NCI-H187 (cell line): ENCODE data around the gene CELF4.

Source experiments
- DNase-seq, 2 experiments: peaks; one replicate each; lab custom pipeline; 2025; lab: John Stamatoyannopoulos, UW

The CELF4 gene

DNA sequence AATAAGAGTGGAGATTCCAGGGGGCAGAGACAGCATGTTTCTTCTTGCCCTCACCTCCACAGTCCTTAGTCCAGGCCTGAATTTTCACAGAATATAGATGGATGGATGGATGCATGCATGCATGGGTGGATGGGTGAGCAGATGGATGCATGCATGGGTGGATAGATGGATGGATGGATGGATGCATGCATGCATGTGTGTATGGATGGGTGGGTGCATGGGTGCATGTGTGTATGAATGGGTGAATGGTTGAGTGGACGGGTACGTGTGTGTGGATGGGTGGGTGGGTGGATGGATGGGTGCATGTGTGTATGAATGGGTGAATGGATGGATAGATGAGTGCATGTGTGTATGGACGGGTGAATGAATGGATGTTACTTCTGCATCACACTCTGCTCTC is 153.3 kb downstream of the CELF4 start:
- DNase-seq, result no peak

DNA sequence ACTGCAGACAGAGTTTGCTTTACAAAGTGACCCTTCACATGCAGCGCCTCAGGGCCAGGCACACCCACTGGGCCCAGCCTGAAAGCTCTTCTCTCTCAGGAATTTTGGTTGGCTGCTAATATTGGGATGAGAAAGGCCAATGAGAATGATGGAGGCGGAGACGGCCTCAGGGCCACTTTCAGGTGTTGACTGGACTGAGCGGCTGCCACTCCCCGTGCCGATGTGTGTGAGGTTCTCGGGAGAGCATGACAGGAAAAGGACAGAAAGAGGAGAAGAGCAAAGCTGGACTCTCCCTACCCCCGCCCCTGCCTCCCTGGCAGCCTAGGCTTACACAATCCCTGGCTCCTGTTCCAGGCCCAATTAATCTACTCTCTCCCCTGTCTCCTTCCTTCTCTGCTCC is 155.7 kb downstream of the CELF4 start:
- DNase-seq, result no peak

DNA sequence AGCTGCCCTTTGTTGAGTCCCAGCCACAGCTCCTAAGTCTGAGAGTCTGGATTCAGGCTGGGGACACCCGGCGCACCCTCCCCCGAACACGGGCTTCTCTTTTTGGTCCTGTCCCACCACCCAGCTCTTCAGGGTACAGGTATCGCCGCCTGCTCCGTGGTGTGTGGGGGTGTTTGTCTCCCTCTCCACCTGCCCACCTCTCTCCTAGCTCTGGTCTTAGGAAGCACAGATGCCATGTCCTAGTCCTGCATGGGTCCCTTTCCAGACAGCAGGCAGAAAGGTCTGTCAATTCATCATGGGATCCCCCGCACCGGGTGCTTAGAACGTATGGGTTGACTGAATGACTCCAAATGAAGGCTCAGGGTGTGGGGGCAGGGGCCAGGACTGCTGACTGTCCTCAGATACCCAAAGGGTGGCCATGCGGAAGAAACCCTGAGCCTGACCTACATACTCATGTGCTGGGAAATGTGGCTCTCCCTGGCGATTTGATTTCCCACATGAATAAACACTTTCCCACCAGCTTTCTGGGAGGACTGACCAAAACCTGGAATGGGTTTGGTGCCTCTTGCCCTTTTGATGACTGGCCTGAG is 156.8 kb downstream of the CELF4 start:
- no peak for DNase-seq

DNA sequence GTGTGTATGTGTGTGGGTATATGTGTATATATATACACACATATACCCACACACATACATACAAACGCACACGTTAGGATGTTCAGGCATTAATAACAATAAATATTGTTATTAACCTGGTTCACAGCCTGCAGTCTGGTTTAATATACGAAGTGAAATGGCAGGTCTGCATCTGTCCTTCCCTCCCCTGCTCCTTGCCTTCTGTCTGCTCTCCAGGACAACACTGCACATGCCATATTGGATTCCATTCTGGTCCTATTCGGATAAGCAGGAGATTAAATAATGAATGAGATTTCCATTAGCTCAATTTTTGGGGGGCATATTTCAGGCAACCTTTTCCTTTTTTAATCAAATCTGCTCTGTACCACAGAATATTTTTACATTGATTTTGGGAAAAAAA is 158.0 kb downstream of the CELF4 start:
- no peak for DNase-seq

DNA sequence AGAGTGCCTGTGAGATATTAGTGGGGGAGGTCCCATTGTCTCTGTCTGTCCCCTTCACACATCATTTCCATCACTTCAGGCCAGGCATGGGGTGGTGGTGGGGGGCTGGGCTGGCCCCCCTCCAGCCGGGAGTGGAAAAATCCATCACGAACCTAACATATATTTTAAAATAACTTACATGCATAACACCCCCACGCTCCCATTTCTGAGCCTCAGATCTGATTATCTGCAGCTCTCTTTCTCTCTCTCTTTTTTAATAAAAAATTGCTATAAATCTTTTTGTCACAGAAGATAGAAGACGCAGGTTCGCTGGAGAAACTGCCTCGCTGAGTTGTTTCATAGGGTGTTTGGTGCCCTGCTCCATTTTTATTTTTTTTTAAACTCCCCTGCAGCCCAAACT is 159.8 kb downstream of the CELF4 start:
- DNase-seq, result no peak

DNA sequence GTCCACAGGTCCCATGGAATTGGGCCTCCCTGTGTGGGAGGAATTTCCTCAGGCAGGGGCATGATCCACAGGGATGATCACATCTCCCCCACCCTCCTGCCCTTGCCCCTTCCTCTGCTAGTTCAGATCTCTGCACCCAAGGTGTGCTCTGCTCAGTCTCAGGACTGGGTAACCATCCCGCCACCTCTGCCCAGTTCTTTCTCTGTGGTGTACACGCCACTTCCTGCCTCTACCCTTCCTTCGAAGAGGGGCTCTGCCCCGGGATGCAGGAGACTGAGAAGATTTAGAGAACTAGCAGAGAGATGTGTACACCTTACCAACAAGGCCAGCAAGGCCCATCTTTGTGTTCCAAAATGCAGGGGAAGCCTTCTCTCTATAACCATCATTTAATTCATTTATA is 160.4 kb downstream of the CELF4 start:
- no peak for DNase-seq

DNA sequence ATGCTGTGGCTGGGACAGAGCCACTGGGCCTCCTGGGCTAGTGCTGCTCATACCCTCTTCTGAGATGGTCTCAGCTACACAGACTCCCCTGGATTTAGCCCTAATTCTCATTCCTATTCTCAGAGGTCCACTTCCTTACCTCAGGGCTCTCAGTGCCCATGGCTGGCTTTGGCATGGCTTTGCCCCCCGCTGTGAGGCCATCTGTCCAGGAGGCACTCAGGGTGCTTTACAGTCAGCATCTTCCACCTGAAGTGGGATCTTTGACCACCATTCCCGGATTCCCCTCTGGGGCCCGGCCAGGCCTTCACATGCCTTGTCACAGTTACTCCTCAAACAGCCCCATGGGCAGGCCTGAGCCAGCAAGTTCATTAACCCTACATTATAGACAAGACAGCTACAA is 161.8 kb downstream of the CELF4 start:
- no peak for DNase-seq

DNA sequence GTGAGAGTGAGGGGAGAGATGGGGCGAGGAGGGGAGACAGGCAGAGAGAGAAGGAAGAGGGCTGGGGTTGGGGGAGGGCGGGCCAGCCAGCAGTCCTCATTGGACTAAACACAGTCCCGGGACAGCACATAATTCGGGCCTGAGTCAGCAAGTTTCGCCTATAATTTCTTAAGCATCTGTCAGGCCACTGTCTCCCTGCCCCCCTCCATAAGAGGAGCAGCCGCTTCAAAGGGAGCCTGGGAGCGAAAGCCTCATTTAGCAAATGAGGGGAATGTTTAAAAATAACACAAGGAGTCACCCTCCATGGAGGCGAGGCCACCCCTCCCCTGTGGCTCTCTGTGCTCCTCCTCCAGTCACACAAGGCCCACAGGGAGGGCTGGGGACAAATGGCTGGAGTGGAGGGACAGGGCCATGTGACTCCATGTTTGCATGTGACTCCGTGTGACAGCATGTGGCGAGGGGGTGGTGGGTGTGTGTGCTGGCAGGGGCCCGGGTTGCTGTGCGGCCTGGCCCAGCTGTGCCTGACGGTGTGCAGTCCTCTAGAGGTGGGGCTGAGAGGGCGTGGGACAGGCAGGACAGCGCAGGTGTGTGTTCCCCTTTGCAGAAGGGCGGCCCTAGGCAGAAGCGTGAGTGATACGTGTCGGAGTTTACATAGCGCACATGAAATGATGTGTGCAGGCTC is 162.4 kb downstream of the CELF4 start:
- DNase-seq, result peak; percentile 46 to 62

DNA sequence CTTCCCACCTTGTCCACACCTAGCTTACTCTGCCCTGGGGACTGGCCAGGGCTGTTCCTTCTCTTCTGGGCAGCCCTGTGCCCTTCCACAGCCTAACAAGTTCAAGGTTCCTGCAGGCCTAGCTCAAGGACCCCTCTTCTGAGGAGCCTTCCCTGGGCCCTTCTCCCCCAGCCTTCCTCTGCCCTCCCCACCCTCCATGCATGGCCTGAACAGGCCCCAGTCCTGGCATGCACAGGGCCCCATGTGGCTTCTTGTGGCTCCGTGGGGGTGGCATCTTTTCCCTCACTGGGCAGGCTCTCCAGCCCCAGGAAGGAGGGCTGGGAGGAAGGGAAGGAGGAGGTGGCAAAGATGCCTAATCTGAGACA is 162.9 kb downstream of the CELF4 start:
- no peak for DNase-seq

DNA sequence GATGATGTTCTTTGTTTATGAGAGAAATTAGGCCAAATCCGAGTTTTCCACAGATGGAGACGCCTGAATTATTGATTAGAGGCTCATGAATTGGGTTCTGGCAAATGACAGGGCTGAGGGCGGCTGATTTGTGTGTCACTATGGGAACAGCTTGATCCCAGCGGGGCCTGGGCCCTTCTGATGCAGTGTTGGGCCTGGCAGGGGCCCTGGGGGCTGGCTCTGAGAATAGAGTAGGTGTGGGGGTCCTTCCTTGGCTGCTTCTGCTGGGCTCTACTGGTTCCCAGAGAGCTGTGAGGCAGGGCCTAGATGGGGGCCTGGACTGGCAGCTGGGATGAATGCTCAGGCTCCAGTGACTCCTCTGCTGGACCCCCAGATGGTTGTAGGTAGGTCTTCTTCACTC is 164.8 kb downstream of the CELF4 start:
- no peak for DNase-seq

DNA sequence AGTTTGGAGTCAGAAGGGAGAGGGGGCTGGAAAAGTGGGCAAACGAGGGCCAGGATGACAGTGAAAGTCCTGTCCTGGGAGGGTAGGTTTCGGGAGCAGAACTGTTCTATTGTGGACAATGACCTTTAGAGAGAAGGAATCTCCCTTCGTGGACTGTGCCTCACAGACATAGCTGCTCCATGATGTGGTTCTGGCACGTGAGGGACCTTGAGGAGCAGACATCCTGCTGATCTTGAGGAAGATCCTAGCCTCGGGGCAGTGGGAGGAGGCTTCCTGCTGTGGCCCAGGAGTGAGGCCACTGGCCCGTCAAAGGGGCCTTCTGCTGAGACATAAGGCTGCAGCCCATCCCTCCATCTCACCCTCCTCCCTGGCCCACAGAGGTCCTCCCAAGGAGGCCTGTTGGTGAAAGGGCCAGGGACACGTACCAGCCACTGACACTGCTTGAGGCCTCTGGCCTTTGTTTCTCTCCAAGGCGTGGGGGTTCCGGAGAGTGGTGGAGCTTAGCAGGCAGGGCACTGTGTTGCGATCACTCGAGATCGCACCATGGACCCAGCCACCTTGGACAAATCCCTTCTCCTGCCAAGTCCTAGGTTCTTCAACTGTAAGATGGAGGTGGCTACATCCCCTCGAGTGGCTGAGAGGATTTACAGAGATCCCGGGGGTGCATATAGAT is 167.2 kb downstream of the CELF4 start:
- no peak for DNase-seq

DNA sequence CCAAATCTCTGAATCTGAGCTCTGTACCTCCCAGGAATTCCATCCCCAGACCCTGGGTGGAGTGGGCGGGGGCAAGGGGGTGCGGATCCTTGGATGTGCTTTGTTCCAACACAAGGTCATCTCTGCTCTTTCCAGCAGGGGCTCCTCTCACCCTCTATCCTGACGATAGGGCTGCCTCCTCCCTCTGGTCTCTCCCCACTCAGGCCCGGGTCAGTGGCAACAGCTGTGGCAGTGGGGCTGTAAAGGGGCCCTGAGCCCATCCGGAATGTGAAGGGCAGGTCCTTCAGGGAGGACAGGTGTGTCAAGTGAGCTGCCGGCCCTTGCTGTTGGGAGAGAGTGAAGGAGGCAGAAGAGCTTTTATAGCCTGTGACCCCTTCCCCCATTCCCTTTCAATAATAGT is 167.8 kb downstream of the CELF4 start:
- DNase-seq, result no peak

DNA sequence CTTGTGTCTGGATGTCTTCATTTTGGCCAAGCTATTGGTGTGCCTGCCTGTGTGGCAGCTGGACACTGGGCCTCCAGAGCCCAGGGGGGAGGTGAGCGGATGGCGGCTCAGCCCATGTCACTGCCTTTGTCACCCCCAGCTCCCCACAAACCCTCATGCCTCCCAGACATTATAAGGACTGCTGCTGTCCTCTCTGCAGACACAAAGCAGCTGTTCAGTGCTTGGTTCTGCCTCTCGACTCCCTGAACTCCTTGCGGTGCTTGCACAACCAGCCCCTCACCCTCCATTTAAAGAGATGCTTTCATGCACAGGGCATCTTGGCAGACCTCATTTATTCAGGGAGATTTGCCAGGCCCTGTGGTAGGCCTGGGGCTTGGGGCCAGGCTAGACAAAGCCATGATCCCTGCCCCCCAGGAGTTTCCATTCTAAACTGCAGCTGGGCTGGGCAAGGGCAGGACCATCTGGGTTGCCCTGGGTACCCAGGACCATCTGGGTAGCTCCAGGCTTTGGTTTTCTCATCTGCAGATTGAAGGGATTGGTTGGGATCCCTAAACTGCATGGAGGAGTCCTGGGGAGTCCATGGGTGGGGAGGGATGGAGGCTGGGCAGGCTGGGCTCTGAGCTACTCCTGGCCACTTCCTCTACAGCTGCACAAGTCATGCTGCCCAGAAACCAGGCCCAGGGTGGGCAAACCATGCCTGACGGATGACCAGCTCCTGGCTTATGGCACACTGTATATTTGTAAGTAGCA is 168.5 kb downstream of the CELF4 start:
- no peak for DNase-seq

DNA sequence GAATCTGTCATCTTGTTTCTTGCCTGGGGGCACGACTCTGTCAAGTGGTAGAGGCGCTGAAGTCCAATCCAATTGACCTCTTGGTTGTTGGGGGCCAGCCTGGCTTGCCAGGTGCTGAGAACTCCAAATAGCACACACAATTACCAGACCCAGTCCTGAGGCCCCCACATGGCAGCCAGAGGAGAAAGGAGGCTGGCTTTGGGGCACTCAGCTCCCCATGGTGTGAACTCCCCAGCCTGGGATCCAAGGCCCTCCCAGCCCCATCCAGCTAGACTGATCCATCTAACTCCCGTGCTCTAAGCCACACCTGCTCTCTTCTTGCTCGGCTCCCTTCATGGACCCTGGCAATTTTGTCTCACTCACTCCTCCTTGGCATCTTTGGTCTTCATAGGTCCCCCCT is 170.0 kb downstream of the CELF4 start:
- no peak for DNase-seq

DNA sequence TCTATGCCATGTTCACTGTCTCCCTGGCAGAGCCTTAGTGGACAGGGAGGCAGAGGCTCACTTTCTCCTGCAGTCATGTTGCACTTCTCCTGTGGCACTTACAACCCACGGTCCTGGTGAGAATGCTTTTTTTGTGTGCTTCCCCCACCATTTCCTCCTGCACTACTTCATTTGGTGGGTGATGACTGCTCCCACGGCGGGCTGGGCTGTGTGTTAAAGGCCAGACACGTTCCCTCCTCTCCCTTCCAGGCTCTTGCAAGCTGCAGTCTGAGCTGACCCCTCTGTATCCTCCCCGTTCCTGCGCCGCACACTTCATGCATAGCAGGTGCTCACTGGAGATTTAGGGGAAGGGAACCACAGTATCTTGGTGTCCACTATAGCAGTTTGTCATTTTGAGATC is 170.5 kb downstream of the CELF4 start:
- DNase-seq, result no peak

DNA sequence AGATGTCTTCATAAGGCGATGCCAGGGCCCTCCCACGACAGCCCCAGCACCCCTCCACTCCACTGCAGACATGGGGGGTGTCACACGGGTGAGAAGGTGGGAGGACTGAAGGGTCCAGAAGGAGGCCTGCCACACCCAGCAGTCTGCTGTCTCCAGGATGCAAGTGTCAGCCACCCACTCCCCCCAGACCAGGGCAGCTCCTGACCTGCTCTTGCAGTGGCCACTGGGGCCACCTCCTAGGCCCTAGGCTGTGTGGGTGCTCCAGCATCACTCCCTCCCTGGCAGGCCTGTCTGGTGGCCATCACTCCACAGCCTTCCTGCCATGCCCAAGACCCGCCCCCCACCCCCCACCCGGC is 171.0 kb downstream of the CELF4 start:
- no peak for DNase-seq

DNA sequence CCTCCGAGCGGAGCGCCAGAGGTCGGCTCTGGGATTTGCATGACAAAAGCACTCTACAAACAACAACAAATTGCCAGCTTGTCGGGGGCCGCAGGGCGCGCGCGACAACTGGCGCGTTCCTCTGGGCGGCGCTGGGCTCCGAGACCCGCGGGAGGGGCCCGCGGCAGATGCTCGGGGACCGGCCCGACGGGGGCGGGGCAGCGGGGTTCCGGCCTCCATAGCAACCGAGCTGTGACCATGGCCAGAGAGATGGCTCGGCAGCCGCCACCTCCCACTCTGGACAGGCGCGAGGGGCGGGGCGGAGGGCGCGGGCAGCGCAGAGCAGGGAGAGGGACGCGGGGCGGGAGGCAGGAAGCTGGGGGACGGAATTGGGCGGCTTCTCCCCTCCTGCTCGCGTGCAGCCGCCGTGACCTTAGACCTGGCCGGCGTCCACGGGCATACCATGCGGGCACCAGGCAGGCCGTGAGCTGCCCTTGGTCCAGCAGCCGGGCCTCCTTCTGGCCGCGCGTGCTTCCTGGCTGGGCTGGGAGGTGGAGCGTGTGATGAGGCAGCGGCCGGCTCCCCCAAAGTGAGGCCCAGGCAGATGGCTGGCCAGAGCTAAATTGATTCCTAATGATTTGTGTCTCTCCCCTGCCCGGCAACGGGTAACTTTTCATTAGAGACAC is 171.5 kb downstream of the CELF4 start:
- DNase-seq, result peak; percentile 18 to 29

DNA sequence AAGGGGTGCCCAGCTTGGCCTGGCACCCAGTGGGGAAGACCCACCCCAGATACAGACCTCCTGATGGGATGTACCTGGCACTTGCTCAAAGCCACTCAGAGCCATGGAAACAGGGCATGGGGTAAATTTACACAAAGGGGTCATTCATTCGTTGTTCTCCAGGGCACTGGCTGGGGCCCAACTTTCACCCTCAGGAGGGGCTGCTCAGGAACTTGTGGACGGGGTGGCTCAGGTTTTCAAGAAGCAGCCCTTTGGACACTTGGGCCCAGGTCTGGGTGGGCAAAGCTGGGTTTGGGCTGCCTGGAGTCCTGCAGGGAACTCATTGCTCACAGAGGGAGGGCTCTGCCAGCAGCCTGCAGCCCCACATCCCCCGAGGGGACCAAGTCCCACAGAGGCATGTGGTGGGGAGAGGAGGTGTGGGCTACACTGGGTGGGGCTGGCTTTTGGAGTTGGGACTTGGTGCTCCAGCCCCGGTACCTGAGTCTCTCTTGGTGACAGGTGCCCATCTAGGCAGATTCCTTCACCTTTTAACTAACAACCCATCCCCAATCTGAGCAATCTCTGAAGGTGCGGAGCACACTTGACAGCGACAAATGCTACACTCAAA is 172.3 kb downstream of the CELF4 start:
- DNase-seq, result no peak

DNA sequence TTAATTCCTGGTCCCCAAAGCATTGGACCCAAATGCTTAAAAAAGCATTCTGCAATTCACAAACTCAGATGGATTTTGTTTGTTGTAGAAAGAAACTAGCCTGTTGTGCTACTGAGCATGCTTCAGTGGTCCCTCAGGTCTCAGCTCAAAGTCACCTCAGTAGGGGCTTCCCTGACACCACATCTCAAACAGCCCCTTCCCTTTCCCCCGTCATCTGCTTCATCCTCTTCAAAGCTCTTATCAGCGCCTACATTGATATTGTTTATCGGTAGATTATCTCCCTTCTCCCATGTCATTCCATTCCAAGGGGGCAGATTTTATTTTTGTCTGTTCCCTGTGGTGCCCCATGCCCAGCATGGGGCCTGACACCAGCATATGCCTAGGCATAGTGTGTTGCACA is 172.9 kb downstream of the CELF4 start:
- no peak for DNase-seq

DNA sequence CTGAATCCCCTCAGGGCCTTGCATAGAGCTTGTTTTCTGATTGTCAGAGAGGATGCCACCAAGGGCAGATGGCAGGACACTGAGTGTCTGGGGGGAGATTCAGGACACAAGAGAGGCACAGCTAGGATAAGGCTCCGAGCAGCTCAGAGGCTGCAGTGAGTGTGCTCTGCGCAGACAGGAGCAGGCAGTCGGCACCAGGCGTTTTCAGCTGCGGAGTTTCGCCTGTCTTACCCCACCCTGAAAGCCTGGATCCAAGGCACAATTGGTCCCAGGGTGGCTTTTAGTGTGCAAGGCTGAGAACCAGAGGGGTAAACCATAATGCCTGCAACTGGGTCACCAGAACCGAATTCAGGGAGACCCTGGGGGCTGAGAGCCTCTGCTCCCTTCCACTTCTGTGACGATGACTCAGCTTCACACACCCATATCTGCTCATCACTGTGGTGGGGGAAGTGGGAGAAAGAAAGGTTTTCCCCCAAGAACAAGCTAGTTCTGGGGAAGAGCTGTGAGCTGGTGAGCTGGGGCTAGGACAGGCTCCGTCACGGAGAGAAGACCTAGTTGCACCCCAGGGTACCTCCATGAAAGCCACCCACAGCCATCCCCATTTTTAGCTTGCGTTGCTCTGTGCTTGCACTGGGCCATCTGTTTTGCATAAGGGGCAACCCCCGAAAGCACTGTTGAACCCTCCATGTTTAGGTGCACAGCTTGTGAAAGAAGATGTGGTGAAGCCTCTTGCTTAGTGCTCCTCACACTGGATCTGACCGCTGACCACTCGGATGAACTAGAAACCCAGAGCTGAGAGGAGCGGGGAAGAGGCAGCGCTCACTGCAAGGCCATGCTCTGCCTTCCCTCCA is 173.7 kb downstream of the CELF4 start:
- DNase-seq, result no peak

DNA sequence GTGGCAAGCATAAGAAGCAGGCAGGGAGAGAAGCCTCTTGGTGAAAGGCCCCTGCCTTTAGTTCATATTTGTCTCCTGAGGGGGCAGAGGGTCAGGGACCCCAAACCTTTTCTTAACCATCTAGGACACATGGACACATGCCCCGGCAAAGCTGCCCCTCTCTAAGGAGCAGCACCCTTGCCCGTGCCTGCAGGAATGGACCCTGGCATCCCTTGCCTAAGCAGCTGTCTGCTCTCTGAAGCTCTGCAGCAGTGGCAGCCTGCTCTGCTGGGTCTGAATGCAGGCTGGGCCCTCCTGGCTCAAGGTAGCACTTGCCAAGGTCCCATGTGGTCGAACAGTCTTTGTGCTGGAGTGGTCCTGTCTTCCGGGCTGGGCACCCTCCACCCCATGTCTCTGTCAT is 174.4 kb downstream of the CELF4 start:
- no peak for DNase-seq
